Left ventricle myocardium inferior (tissue), 1 donor: ENCODE results near the gene NELFE. TPM values are rescaled to one million over a fixed set of nuclear protein-coding genes. Genes with fewer than 3 reads are reported as not detected.
A peak's percentile ranks its signal among the peaks of the same experiment; 100 is the strongest.

Experiments used
- DNase-seq: peaks from one replicate; pipeline ENCODE4 v3.0.0-alpha.2; 2020
- H3K27ac ChIP-seq: fragments of 200-600 bp; replicated peaks from 2 replicates; pipeline ENCODE4 v1.8.0; 2021
- H3K27me3 ChIP-seq: fragments of 200-600 bp; 2 replicates; pipeline ENCODE4 v1.8.0; 2021; ENCODE audit warnings: low read depth
- H3K36me3 ChIP-seq: fragments of 200-600 bp; 2 replicates; pipeline ENCODE4 v1.8.0; 2021
- H3K4me1 ChIP-seq: fragments of 200-600 bp; 2 replicates; pipeline ENCODE4 v1.8.0; 2021
- H3K4me3 ChIP-seq: fragments of 200-600 bp; 2 replicates; pipeline ENCODE4 v1.8.0; 2021; ENCODE audit warnings: mild to moderate bottlenecking, moderate library complexity
- H3K9me3 ChIP-seq: fragments of 200-600 bp; replicated peaks from 2 replicates; pipeline ENCODE4 v1.8.0; 2021
- intact Hi-C: fragments of 100-400 bp; cut with micrococcal nuclease; formaldehyde crosslinking; loops from one replicate; pipeline ENCODE4 v1.11.0; 2022
- total RNA-seq: library from RNA; stranded (reverse); fragmentation: NEBNext Ultra II Directional; extraction: Animal tissue kit (Norgen Biotek cat#: 25700); gene quantifications from one replicate; pipeline ENCODE4 v1.2.1, GENCODE V29; 2021
- TF ChIP-seq, protein P1 (sequence below): fragments of 200-600 bp; IDR thresholded peaks from 2 replicates; pipeline ENCODE4 v1.8.0; 2021; ENCODE audit warnings: antibody characterized with exemption, mild to moderate bottlenecking, borderline replicate concordance
- donor health status: DM: no; HTN: yes; CAD: no; lungs with severe emphysema.

The NELFE gene
- total RNA-seq, 1 donor from 2014 or later = 39.3 TPM

DNA sequence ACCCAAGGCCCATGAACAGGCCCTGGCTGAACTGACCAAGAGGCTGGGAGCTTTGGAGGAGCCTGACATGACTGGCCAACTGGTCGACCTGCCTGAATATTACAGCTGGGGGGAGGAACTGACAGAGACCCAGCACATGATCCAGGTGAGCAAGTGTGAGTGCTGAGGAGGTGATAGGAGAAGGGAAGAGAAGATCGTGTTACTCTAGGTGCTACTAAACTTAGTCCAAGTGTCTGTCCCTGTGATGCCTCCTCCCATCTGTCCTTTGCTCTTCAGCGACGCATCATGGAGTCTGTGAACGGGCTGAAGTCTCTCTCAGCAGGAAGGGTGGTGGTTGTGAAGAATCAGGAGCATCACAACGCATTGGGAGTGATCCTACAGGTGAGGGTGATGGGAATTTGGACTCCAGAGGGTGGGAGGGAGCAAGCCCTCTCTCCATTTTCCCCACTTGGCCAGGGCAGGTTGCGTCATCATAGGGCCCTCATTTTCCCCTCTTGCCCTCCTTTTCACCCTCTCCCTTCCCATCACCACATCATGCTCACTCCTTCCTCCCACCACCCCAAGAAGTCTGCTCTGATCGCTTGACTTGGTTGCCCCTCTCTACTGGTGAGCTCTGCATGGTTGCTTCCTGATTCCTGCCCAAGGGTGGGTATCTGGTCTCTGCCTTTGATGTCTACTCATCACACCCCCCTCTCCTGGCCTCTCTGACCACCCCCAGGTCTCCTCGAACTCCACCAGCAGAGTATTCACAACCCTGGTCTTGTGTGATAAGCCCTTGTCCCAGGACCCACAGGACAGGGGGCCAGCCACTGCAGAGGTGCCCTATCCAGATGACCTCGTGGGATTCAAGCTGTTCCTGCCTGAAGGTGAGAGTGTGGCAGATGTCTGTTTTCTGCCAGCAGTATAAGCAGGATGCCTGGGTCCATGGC, 8.5 kb upstream of the NELFE start:
- H3K27me3 ChIP-seq = no peaks in the 10 kb centered on the region
- no peak overlapping the region for H3K4me3 ChIP-seq
- TF ChIP-seq, protein P1, sequence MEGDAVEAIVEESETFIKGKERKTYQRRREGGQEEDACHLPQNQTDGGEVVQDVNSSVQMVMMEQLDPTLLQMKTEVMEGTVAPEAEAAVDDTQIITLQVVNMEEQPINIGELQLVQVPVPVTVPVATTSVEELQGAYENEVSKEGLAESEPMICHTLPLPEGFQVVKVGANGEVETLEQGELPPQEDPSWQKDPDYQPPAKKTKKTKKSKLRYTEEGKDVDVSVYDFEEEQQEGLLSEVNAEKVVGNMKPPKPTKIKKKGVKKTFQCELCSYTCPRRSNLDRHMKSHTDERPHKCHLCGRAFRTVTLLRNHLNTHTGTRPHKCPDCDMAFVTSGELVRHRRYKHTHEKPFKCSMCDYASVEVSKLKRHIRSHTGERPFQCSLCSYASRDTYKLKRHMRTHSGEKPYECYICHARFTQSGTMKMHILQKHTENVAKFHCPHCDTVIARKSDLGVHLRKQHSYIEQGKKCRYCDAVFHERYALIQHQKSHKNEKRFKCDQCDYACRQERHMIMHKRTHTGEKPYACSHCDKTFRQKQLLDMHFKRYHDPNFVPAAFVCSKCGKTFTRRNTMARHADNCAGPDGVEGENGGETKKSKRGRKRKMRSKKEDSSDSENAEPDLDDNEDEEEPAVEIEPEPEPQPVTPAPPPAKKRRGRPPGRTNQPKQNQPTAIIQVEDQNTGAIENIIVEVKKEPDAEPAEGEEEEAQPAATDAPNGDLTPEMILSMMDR = no peak
- peaks cover 22% of the 10 kb centered on the region for H3K4me1 ChIP-seq
- intact Hi-C loops = no loop called here
- DNase-seq = no peak
- no peaks in the 10 kb centered on the region for H3K9me3 ChIP-seq
- peaks cover 82% of the 10 kb centered on the region for H3K36me3 ChIP-seq
- no peak overlapping the region for H3K27ac ChIP-seq

GRCh38 chr6:31966506-31966905, 7.7 kb upstream of the NELFE start:
- peaks cover 89% of the 10 kb centered on the region for H3K36me3 ChIP-seq
- intact Hi-C loops = no loop called here
- no peak overlapping the region for H3K27ac ChIP-seq
- H3K9me3 ChIP-seq = no peaks in the 10 kb centered on the region
- no peaks in the 10 kb centered on the region for H3K27me3 ChIP-seq
- no peak for DNase-seq
- peaks cover 14% of the 10 kb centered on the region for H3K4me1 ChIP-seq
- TF ChIP-seq, protein P1 = no peak
- H3K4me3 ChIP-seq = no peak overlapping the region

DNA sequence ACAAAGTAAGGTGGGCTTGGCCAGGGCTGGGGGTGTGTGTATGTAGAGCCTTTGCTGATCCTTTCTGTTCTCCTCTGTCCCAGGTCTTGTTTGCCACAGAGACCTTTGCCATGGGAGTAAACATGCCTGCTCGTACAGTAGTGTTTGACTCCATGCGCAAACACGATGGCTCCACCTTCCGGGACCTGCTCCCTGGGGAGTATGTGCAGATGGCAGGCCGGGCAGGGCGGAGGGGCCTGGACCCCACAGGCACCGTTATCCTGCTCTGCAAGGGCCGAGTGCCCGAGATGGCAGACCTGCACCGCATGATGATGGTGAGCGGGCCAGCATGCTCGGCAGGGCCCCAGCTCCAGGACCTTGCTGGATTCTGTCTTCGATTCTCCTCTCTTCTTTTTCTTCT, 6.9 kb upstream of the NELFE start:
- Histone ChIP-seq H3K27me3 (no peaks in the 10 kb centered on the region), H3K27ac (no peak overlapping the region), H3K36me3 (peaks cover 97% of the 10 kb centered on the region), H3K4me3 (no peak overlapping the region), H3K4me1 (peaks cover 6% of the 10 kb centered on the region), H3K9me3 (no peaks in the 10 kb centered on the region)
- DNase-seq = peak; percentile 7
- TF ChIP-seq, protein P1 = no peak
- intact Hi-C loops = no loop called here

DNA sequence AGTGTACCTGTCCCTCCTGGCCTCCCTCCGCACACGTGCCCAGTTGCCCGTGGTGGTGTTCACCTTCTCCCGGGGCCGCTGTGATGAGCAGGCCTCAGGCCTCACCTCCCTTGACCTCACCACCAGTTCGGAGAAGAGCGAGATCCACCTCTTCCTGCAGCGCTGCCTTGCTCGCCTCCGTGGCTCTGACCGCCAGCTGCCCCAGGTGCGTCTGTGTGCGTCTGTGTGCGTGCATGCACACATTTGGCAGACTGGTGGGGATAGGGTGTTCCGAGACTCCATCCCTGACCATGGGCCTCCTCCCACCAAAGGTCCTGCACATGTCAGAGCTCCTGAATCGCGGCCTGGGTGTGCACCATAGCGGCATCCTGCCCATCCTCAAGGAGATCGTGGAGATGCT, 5.2 kb upstream of the NELFE start:
- no peaks in the 10 kb centered on the region for H3K9me3 ChIP-seq
- H3K27me3 ChIP-seq = no peaks in the 10 kb centered on the region
- peaks cover 14% of the 10 kb centered on the region for H3K4me1 ChIP-seq
- peaks cover 87% of the 10 kb centered on the region for H3K36me3 ChIP-seq
- intact Hi-C loops = no loop called here
- DNase-seq = no peak
- no peak overlapping the region for H3K4me3 ChIP-seq
- H3K27ac ChIP-seq = no peak overlapping the region
- TF ChIP-seq, protein P1 = no peak

DNA sequence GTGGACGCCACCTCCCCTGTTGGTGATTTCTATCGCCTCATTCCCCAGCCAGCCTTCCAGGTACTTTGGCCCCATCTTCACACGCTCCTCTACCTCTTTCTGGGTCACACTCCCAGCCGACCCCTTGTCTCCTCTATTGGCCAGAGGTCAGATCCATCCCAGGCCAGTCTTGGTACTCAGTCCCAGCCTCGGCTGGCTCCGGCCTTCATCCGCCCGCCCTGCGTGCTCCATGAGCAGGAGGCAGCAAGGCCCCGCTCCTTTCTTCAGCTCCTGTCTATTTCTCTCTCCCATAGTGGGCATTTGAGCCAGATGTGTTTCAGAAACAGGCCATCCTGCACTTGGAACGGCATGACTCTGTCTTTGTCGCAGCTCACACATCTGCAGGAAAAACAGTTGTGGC, 2.8 kb upstream of the NELFE start:
- DNase-seq = no peak
- intact Hi-C loops = no loop called here
- Histone ChIP-seq H3K9me3 (no peaks in the 10 kb centered on the region), H3K4me1 (peaks cover 29% of the 10 kb centered on the region), H3K4me3 (no peak overlapping the region), H3K36me3 (peaks cover 69% of the 10 kb centered on the region), H3K27ac (no peak overlapping the region), H3K27me3 (no peaks in the 10 kb centered on the region)
- TF ChIP-seq, protein P1 = no peak
